ENCODE results near the gene FXYD4. TPM values are rescaled to one million over a fixed set of nuclear protein-coding genes. Genes with fewer than 3 reads are reported as not detected.
"Not testable (repeated sequence)": the region's sequence is repeated elsewhere in the genome, so short reads cannot be mapped to it uniquely, and the experiment has no call there.

FXYD4 gene
- total RNA-seq, 2 experiments from 2014 or later = not detected

- Mint-ChIP-seq H3K4me1 (ENCODE audit: low read depth) (peaks cover 22% of the 10 kb centered on the region), H3K27ac (no peak overlapping the region), H3K27me3 (peaks cover 10% of the 10 kb centered on the region), H3K4me3 (no peak overlapping the region), H3K36me3 (ENCODE audit: low read depth) (no peaks in the 10 kb centered on the region), H3K9me3 (no peaks in the 10 kb centered on the region)
- CTCF ChIA-PET = interaction anchor here (1.2 kb wide), 1 partner anchor 17 kb away, joined by 3 read pairs; no protein-coding TSS in a partner anchor
- no peak for TF ChIP-seq CTCF (IDR thresholded peaks at IDR 0.05)
- ATAC-seq (no peak), DNase-seq (no peak)
- intact Hi-C loops (cut with micrococcal nuclease) = no loop called here
- POLR2A ChIA-PET = interaction anchor here (0.6 kb wide), 1 partner anchor 24 kb away, joined by 4 read pairs; no protein-coding TSS in a partner anchor
Observed at GRCh38 chr10:43336061-43336460, 35.4 kb upstream of the FXYD4 start.

GRCh38 chr10:43336641-43337318 is 34.7 kb upstream of the FXYD4 start:
- POLR2A ChIA-PET = no interaction called here
- no peak for TF ChIP-seq CTCF (IDR thresholded peaks at IDR 0.05)
- Mint-ChIP-seq H3K9me3 (no peaks in the 10 kb centered on the region), H3K27ac (no peak overlapping the region), H3K27me3 (peaks cover 10% of the 10 kb centered on the region), H3K4me1 (ENCODE audit: low read depth) (peaks cover 18% of the 10 kb centered on the region), H3K4me3 (no peak overlapping the region), H3K36me3 (ENCODE audit: low read depth) (no peaks in the 10 kb centered on the region)
- intact Hi-C loops (cut with micrococcal nuclease) = no loop called here
- CTCF ChIA-PET = interaction anchor here (1.2 kb wide), 1 partner anchor 16 kb away, joined by 3 read pairs; no protein-coding TSS in a partner anchor
- DNase-seq (no peak), ATAC-seq (no peak)

- peaks cover 10% of the 10 kb centered on the region for H3K27me3 Mint-ChIP-seq
Observed at GRCh38 chr10:43337536-43337935, 33.9 kb upstream of the FXYD4 start.

GRCh38 chr10:43338117-43338516 is 33.3 kb upstream of the FXYD4 start:
- DNase-seq (no peak), ATAC-seq (no peak)
- H3K4me3 Mint-ChIP-seq = no peak overlapping the region
- ChIA-PET POLR2A (no interaction called here), CTCF (interaction anchor here (0.8 to 1.2 kb wide), 2 partner anchors 10 to 45 kb away, joined by 3 to 6 read pairs; no protein-coding TSS in a partner anchor)
- no peak for TF ChIP-seq CTCF (IDR thresholded peaks at IDR 0.05)
- peaks cover 5% of the 10 kb centered on the region for H3K4me1 Mint-ChIP-seq (ENCODE audit: low read depth)
- no peaks in the 10 kb centered on the region for H3K9me3 Mint-ChIP-seq
- H3K36me3 Mint-ChIP-seq (ENCODE audit: low read depth) = no peaks in the 10 kb centered on the region
- intact Hi-C loops (cut with micrococcal nuclease) = no loop called here
- no peak overlapping the region for H3K27ac Mint-ChIP-seq
- peaks cover 10% of the 10 kb centered on the region for H3K27me3 Mint-ChIP-seq

More at GRCh38 chr10:43337536-43337935, 33.9 kb upstream of the FXYD4 start:
- H3K27ac Mint-ChIP-seq; DNase-seq; H3K9me3 Mint-ChIP-seq; POLR2A ChIA-PET; ATAC-seq; intact Hi-C loops (cut with micrococcal nuclease); H3K4me3 Mint-ChIP-seq; H3K36me3 Mint-ChIP-seq (ENCODE audit: low read depth): not testable (repeated sequence)
- CTCF ChIA-PET = interaction anchor here (1.2 kb wide), 1 partner anchor 44 kb away, joined by 6 read pairs; no protein-coding TSS in a partner anchor
- peaks cover 11% of the 10 kb centered on the region for H3K4me1 Mint-ChIP-seq (ENCODE audit: low read depth)

GRCh38 chr10:43339136-43339535 is 32.3 kb upstream of the FXYD4 start:
- ChIA-PET POLR2A (no interaction called here), CTCF (no interaction called here)
- Mint-ChIP-seq H3K4me3 (no peak overlapping the region), H3K27ac (no peak overlapping the region), H3K9me3 (no peaks in the 10 kb centered on the region), H3K4me1 (ENCODE audit: low read depth) (no peaks in the 10 kb centered on the region), H3K36me3 (ENCODE audit: low read depth) (no peaks in the 10 kb centered on the region), H3K27me3 (peaks cover 10% of the 10 kb centered on the region)
- DNase-seq (no peak), ATAC-seq (no peak)
- intact Hi-C loops (cut with micrococcal nuclease) = no loop called here
- TF ChIP-seq CTCF (IDR thresholded peaks at IDR 0.05) = no peak
